M059J (cell line): ENCODE results near the gene PMS2. TPM values are rescaled to one million over a fixed set of nuclear protein-coding genes. Genes with fewer than 3 reads are reported as not detected.
"Not testable (repeated sequence)": the region's sequence is repeated elsewhere in the genome, so short reads cannot be mapped to it uniquely, and the experiment has no call there.

Source experiments
- DNase-seq: peaks from one replicate; pipeline ENCODE4 v3.0.0-alpha.2; 2012; ENCODE audit warnings: low read depth
- total RNA-seq: library from RNA; depleted of rRNA; stranded (reverse); fragments of >200 nt; shearing (Covaris generic); gene quantifications from 2 replicates; pipeline ENCODE4 v1.2.3, GENCODE V29; 2014; rRNA removed

Gene PMS2, protein sequence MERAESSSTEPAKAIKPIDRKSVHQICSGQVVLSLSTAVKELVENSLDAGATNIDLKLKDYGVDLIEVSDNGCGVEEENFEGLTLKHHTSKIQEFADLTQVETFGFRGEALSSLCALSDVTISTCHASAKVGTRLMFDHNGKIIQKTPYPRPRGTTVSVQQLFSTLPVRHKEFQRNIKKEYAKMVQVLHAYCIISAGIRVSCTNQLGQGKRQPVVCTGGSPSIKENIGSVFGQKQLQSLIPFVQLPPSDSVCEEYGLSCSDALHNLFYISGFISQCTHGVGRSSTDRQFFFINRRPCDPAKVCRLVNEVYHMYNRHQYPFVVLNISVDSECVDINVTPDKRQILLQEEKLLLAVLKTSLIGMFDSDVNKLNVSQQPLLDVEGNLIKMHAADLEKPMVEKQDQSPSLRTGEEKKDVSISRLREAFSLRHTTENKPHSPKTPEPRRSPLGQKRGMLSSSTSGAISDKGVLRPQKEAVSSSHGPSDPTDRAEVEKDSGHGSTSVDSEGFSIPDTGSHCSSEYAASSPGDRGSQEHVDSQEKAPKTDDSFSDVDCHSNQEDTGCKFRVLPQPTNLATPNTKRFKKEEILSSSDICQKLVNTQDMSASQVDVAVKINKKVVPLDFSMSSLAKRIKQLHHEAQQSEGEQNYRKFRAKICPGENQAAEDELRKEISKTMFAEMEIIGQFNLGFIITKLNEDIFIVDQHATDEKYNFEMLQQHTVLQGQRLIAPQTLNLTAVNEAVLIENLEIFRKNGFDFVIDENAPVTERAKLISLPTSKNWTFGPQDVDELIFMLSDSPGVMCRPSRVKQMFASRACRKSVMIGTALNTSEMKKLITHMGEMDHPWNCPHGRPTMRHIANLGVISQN
- 11.0 and 14.9 TPM in 2 replicates for total RNA-seq

DNA sequence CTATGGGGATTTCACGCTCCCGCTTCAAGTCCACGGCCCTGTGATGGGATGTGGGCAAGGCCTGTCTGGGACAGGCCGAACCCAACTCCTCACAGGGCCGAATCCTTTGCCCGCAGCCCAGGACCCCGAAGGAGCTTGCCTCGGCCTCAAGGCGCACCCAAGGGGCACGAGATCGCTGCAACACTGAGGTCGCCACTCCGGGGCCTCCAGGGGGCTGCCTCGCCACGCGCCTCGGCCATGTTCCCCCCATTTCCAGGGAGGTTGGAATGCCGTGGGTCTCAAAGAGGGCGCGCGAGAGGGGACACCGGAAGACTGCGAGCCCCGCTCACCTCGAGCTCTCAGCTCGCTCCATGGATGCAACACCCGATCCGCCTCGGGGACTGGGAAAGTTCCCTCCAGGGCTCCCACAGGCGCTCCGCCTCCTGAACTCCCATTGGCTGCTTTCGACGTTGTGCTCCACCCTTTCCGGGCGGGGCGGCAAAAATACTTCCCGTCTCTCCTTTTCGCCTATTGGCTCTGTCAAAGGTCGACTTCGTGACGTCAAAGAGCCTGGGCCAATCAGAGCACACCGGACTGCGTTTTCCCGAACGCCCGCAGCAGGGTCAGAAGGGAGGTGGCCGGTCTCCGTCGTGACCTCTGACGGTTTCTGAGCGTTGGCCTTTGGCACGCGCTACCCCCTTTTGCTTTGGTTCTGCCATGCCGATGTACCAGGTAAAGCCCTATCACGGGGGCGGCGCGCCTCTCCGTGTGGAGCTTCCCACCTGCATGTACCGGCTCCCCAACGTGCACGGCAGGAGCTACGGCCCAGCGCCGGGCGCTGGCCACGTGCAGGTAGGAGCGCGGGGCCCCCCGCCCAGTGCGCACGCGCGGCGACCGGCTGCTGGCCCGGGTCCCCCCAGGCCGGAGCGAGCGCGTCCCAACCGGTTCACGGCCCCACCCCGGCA, at the start of gene PMS2, which contains the start of gene AIMP2:
TSS of gene PMS2 (minus strand) at position 382 of the 944 bp plus-strand sequence. CDS start at position 352, 30 bp downstream.
TSS of gene AIMP2 (plus strand) at position 605 of the 944 bp plus-strand sequence. CDS start at position 697, 92 bp downstream.
- DNase-seq: peak; percentile 99

DNA sequence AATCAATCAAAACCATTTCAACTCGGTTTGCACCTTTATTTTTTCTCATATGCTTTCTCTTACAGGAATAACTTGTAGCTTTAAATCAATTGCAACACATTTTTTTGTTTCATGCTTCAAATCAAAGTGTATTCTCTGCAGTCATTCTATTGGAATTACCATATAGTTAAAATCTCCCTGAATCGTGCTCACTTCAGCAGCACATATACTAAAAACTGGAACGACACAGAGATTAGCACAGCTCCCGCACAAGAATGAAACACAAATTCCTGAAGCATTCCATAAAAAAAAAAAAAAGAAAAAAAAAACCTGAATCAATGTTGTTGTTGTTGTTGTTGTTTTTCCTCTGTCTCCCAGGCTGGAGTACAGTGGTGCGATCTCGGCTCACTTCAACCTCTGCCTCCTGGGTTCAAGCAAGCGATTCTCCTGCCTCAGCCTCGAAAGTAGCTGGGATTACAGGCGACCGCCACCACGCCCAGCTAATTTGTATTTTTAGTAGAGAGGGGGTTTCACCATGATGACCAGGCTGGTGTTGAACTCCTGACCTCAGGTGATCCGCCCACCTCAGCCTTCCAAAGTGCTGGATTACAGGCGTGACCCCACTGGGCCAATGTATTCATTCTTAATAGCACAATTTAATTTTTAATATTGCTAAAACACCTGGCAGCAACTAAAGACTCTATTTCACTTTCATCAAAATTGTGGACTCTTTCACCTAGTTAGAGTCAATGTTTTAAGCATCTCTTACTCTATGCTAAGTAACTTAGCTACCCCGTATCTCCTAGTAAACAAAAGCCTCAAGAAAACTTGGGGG, 48.7 kb upstream of the PMS2 start:
- DNase-seq: no peak

DNA sequence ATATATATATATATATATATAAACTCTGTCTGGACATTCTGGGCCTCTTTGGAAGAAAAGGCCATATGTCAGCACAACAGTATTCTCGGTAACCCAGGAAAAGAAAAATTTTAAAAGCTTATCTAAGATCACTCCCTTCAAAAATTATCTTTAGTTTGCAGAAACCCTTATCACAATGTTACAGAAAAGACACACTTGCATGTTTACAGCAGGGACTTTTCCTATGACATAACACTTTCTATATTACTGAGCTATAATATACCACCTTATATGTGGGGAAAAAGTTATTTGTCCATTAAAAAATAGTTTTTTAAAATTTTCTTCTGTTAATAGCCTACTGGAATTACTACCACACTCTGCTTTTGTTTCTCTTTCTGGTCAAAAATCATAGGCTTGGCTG, 47.8 kb upstream of the PMS2 start:
- no peak for DNase-seq

DNA sequence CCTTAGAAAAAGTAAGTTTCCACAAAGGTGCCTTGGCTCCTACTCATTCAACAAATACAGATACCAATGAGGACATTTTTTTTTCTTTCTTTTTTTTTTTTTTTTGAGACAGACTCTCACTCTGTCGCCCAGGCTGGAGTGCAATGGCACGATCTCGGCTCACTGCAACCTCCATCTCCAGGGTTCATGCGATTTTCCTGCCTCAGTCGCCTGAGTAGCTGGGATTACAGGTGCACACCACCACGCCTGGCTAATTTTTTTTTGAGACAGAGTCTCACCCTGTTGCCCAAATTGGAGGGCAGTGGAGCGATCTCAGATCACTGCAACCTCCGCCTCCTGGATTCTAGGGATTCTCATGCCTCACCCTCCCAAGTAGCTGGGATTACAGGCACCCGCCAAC, 42.3 kb upstream of the PMS2 start:
- DNase-seq: not testable (repeated sequence)

DNA sequence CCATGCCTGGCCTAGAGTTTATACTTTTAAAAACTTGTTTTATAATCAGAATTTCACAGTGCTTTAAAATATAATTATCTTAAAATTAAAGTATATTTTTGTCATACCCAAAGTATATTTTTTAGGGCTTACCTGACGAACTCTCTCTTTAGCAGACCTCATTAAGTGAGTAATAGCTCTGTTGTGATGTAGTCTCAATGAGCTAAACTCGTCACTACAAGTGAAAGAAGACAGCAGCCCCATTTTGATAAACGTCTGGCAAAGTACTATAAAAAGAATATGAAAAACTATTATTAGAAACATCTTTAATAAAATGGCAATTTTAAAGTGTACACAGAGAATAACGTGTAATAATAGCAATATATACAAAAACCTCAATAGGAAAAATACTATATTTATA, 40.9 kb upstream of the PMS2 start:
- no peak for DNase-seq

DNA sequence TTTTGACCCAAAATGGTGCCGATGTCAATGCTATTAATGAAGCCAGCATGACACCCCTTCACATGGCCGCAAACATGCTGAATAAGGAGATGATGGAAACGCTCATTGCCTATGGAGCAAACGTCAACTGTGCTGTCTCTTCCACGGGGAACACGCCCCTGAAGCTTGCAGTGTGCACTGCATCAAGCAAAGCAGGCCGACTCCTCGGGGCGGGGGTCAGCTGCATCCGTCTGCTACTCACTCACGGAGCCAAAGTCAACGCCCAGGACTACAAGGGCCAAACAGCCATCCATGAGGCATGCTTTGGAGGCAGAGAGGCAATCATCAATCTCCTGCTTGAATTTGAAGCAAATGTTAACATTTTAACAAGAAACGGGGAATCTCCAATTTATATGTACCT, 26.8 kb upstream of the PMS2 start:
- DNase-seq: no peak

DNA sequence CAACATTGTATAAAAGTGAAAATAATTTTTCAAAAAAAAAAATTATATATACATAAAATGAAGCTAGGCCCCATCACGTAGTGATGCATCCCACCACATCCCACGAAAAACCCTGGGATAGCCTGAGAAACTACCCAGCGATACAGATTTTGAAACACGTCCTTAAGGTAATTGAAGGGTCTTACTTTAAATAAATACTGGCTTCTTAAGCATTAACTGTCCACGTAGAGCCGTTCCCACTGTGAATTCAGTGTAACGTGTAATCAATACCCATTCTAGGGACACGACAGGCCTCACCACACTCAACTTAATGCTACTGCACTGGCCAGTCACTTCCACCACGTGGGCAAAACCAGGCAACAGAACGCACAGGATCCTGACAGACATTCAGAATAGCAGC, 26.3 kb upstream of the PMS2 start:
- DNase-seq: no peak

DNA sequence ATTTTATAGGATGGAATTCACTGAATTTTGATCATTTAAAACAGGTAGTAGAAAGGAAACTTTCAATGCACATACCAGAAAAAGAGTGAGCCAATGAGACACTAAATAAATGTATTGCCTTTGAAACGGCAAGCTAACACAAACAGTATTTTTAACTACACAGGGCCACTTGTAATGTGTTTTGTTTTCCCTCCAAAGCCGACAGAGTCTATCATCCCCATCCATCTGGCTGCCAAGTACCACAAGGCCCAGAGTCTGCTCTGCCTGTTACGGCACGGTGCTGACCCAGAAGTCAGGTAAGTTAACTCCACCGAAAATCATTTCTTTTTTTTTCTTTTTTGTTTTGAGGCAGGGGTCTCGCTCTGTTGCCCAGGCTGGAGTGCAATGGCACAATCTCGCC, 23.8 kb upstream of the PMS2 start:
- DNase-seq: no peak

DNA sequence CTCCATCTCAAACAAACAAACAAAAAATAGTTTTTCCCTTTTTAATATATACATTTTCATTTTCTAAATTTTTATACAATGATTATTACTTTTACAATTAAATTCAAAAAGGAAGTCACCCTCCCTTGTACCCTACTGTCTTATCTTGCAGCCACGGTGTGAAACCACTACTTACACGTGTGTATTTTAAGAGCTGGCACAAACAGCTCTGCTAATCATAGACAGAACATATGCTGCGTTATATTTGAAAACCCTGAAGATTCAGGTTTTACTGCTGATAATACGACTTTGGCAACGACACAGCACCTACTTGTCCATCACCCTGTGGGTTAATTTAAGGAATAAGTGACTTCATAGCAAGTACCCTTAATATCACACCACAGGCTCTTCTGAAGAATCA, 23.3 kb upstream of the PMS2 start:
- DNase-seq: no peak

DNA sequence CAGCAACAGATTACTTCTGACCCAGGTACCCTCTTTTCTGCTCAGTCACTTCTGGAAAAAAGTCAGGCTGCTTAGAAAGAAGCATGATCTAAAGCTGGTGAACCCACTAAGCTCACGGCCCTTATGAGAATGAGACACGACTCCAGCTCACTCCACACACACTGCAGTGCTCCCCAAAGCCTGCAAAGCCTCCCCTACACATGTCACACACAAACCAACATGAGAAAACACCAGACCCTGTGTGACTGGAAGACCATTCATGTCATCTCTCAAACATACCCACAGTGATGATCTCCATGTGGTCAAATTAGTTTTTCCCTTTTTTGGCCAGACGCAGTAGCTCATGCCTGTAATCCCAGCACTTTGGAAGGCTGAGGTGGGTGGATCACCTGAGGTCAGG, 22.7 kb upstream of the PMS2 start:
- no peak for DNase-seq

DNA sequence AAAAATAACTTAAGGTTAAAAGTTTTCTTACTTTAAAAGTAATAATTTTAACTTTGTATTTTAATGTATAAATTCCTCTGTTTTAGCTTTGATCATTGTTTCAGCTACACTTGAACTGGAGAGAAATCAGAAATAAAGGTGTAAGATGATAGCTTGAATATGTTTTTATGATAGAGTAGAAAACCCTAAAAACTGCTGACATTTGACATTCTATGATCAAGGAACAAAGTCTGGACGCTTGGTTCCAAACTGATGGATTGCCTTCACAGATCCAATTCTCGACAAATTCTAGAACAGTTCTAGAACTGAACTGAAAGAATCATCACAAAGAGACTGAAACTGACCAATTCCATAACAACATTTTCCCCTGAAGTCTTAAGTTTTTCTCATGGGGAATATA, 22.1 kb upstream of the PMS2 start, which contains the start of gene ANKRD61:
TSS of gene ANKRD61 (plus strand) at position 389 of the 400 bp plus-strand sequence. CDS start at position 389, 0 bp downstream.
- DNase-seq: no peak

DNA sequence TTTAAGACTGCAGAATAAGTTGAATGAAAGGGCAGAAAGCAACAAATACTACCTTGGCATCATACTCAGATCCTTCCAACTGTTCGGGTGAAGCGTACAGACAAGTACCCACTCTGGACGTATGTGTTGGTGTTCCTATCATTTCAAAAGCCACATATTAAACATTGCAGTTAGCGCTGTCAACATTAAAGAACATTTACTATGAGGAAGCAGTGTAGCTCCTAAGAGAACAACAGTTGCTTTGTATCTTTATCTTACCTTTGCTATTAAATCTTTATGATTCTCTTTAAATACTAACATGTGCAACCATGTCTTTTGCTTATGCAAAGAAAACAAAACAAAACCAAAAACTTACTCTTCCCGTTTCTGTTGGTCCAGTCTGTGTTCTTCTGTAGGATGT, 19.7 kb upstream of the PMS2 start:
- DNase-seq: no peak

DNA sequence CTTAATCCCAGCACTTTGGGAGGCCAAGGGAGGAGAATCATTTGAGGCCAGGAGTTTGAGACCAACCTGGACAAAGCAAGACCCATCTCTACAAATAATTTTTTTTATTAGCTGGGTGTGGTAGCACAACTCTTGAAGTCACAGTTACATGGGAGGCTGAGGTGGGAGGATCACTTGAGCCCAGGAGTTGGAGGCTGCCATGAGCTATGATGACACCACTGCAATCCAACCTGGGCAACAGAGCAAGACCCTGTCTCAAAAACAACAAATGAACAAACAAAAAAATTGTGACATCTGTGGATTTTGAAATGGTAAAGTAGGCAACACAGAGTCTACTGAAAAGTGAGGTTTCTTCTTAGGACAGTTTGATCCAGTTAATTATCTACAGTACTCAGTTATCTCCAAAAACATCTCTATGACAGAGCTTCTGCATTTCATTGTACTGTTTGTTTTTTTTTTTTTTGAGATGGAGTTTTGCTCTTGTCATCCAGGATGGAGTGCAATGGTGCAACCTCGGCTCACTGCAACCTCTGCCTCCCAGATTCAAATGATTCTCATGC, 19.0 kb upstream of the PMS2 start:
- no peak for DNase-seq

DNA sequence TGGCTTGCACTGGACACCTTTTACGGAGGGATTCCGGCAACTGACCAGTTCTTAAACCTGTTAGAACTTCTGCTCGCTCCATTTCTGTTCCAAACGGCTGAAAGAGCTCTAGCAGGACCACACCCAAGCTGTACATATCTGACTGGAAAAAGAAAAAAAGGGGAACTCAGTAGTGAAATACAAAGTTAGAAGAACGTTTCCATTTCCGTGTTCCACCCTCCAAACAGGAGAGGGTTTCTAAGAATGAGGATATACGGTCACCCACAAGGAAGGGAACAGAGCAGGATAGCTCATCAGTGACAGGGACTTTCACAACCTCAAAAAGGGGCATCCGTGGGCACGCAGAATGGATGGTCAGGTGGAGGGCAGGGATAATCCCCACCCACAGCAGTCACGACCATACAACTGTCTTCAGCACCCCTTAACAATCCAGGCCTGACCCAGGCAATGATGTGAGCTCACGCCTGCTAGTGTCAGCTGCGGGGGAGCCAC, 18.0 kb upstream of the PMS2 start:
- no peak for DNase-seq

DNA sequence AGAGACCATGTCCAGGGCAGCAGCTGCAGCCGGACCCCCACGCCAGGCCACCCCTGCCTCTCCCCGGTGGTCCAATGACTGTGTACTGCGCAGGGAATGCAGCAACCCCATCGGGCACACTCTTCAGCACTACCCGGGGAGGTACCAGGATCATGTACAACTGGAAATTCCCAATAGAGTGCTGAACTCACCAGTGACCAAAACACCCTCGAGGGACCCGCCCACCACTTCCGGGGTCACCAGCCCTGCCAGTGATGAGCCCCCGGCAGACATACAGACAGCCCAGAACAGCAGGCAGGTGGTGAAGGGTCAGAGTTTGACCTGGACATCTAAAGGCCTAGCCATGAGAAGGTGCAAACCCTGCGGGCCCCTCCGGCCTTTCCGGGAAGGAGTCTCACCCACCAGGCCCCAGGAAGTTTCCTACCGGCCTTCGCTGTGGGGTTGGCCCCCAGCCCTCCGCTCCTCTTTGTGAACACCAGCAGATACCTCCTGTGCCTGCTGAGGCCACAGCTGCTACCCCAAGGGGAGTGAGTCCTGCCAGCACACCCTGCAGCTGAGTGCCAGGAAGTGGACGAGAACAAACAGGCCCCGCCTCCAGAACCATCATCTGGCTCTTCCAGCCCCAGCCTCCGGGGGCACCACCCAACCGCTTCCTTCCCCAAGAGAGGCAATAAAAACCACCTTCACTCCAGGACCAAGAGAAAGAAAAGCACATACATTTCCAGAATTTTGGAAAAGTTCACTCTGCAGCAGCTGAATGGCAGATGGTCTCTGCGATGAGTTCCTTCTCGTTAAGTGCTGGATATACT, 17.4 kb upstream of the PMS2 start:
- peak; percentile 45 for DNase-seq

DNA sequence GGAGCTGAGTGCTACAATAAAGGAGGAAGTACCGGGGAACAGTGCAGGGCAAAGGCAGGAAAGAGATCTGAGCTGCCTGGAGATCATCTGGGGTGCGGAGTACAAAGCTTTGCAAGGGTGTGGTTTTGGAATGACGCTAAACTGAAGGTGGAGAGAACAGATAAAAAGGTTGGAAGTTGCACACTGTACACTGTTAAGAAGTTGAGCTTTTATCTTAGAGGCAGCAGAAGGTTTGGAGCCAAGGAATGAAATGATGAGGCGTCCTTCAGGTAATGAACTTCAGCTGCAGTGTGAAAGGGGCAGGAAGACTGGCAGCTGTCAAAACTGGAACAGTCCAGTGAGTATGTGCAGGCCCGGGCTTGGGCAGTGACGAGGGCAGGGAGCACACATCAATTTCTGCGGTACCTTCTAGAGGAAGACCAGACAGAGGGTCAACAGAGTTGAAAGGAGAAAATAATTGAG, 15.2 kb upstream of the PMS2 start:
- DNase-seq: no peak

DNA sequence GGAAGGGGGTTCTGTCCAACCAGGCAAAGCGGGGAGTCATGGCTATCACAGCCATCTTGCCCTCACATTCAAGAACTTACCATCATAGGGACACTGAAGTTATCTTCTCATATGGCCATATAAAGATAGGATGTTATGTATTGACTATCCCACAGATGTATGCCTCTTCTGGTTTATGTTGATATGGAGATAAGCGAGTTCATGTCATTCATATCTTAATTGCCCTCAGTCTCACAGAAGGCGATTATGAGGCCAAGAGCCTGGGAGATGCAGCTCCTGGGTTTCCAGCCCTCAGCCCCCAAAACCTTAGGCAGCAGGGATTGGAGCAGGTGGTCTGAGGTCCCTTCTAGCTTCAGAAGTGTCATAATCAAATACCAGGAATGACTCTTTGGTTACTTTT, 13.9 kb upstream of the PMS2 start:
- DNase-seq: no peak

DNA sequence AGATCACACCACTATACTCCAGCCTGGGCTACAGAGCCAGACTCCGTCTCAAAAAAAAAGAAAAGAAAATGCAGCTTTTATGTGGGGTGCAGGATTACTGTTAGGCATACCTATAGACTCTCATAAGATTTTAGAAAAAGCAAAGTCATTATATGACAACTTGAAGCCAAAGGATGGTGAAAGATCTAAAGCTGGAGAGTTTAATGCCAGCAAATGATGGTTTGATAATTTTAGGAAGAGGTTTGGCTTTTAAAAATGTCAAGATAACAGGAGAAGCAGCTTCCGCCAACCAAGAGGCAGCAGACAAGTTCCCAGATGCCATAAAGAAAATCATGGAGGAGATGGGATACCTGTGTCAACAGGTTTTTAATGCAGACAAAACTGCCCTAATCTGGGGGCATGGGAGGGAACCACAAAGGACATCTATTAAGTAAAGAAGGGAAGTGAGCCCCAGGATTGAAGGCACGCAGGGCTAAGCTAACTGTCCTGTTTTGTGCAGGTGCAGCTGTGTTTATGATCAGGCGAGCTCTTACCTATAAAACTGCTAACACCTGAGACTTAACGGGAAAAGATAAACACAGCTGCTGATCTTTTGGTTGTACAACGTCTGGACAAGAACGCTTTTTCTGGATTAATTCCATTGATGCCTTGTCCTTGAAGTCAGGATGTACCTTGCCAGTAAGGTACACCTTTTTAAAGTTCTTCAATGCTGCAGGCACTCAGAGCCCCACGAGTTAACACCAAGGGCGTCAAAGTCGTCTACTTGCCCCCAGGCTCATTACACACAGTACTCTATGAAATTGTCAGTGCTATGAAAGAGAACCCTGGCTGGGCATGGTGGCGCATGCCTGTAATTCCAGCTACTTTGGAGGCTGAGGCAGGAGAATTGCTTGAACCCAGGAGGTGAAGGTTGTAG, 11.8 kb upstream of the PMS2 start:
- DNase-seq: no peak
